ENCODE data around the gene PGAM5. TPM values are rescaled to one million over a fixed set of nuclear protein-coding genes. Genes with fewer than 3 reads are reported as not detected.
A peak's percentile ranks its signal among the peaks of the same experiment; 100 is the strongest.

Gene PGAM5
- 36.9 and 37.8 TPM in 2 replicates for total RNA-seq (2012; rRNA removed)
- 24.1 and 25.2 TPM in 2 replicates for polyA plus RNA-seq (2012; rRNA removed)
- 11.1 and 21.8 TPM in 2 replicates for polyA plus RNA-seq (2012; cell fraction: cytosol; rRNA removed)
- 8.5 and 14.7 TPM in 2 replicates for polyA plus RNA-seq (2012; cell fraction: nucleus; rRNA removed; ENCODE audit: low replicate concordance)
- percentile 50 among the genes with signal in this experiment for Bru-seq, nascent RNA
- percentile 62 among the genes with signal in this experiment for BruChase-seq, experiment 1, labeled RNA remaining after a 6-hour chase
- BruChase-seq, experiment 2, labeled RNA remaining after a 2-hour chase: percentile 55 among the genes with signal in this experiment
- long read RNA-seq, transcript PGAM5-203 (6 exons, 2,834 nt): major isoform, 5 of 13 reads
- long read RNA-seq, partial matches to known transcripts: 1 of 13 reads
- long read RNA-seq, other reads (novel, unspliced or antisense): 7 of 13 reads

DNA sequence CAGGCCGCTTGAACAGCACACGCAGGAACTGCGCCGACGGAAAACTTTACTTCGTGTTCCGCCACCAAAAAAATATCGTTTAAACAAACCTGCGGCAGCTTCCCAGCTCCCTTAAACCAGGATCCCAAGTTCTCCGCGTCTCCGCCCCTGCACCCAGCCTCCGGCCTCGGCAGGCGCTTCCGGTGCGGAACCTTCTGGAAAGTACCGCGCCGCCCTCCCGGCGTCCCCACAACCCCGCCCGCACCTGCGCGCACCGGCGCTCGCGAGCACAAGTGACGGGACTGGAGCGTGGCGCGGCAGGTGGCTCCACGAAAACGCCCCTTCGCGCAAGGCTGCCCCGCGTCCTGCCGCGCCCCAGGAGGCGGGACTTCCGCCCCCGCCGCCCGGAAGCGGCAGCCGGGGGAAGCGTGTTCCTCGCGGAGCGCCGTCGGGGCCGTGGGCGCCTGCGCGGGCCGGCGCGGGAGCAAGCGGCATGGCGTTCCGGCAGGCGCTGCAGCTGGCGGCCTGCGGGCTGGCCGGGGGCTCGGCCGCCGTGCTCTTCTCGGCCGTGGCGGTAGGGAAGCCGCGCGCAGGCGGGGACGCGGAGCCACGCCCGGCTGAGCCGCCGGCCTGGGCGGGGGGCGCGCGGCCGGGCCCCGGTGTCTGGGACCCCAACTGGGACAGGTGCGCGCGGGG, at the start of gene PGAM5:
Gene PGAM5, plus strand, starts transcription at position 438 of the 675 bp plus-strand sequence. Its CDS starts 35 bp downstream, at position 473.
- DNase-seq (peak; percentile 70), ATAC-seq (ENCODE audit: low read depth) (peak; percentile 93)
- Histone ChIP-seq H2AFZ (replicated peaks; ENCODE audit: low read length, poor library complexity) (peak within 1 kb of the TSS; percentile 96), H3K9ac (ENCODE audit: low read depth, low read length) (peak within 1 kb of the TSS; percentile 93), H3K27ac (ENCODE audit: insufficient read depth, low read length) (peak within 1 kb of the TSS; percentile 81), H2BK120ac (ENCODE audit: low read depth, low read length) (peak within 1 kb of the TSS; percentile 55; the same call in 1 of the 2 replicates), H3K56ac (ENCODE audit: extremely low read depth, insufficient read depth, low read length) (peak within 1 kb of the TSS; percentile 33; the same call in 1 of the 2 replicates), H3K4me1 (ENCODE audit: control insufficient read depth, insufficient read depth, low read length) (0 out of 2 replicates have a peak, but pooled peaks cover 2% of the 10 kb centered on the region), H3K27me3 (ENCODE audit: control insufficient read depth, insufficient read depth, low read length) (no peaks in the 10 kb centered on the region), H4K8ac (ENCODE audit: low read depth in 2 of 2, low read length in 2 of 2) (peak within 1 kb of the TSS; percentile 73 to 90; a peak in 3 of 4 replicates), H2BK5ac (ENCODE audit: low read depth, low read length, poor library complexity, severe bottlenecking) (peak within 1 kb of the TSS; percentile 72), H3K9me3 (ENCODE audit: control insufficient read depth, insufficient read depth, low read length) (no peaks in the 10 kb centered on the region), H3K18ac (ENCODE audit: low read depth, low read length) (no peak within 1 kb of the TSS), H3K79me1 (ENCODE audit: low read depth in 1 of 2, low read length in 2 of 2) (peaks cover 15 to 50% of the 10 kb centered on the region in 2 experiments), H2AK5ac (ENCODE audit: low read depth, low read length) (peak within 1 kb of the TSS; percentile 64), H2BK15ac (ENCODE audit: low read depth, low read length) (no peak within 1 kb of the TSS), H4K20me1 (ENCODE audit: insufficient read depth, low read length) (peaks cover 11% of the 10 kb centered on the region), H3K4me2 (ENCODE audit: low read depth, low read length) (peak within 1 kb of the TSS; percentile 92), H3K36me3 (ENCODE audit: control insufficient read depth, insufficient read depth, low read length) (peaks cover 7% of the 10 kb centered on the region), H3K14ac (replicated peaks; ENCODE audit: low read depth, low read length) (peak within 1 kb of the TSS; percentile 72), H2BK20ac (ENCODE audit: low read depth, low read length) (no peak within 1 kb of the TSS), H3K4me3 (ENCODE audit: insufficient read depth, low read depth, low read length) (peak within 1 kb of the TSS; percentile 92), H3K9me1 (ENCODE audit: insufficient read depth, low read length) (no peaks in the 10 kb centered on the region; the same call in 1 of the 2 replicates), H3K23ac (ENCODE audit: low read depth, low read length) (peak within 1 kb of the TSS; percentile 72), H3K4ac (ENCODE audit: low read depth, low read length) (peak within 1 kb of the TSS; percentile 71), H4K5ac (ENCODE audit: low read depth, low read length) (peak within 1 kb of the TSS; percentile 68), H4K91ac (ENCODE audit: insufficient read depth, low read depth, low read length) (peak within 1 kb of the TSS; percentile 3), H2AK9ac (replicated peaks; ENCODE audit: low read depth, low read length, poor library complexity) (peak within 1 kb of the TSS; percentile 86)
- dilution Hi-C loops (cut with HindIII; ENCODE audit: low sequenced_read_pairs, unreplicated experiment): no loop called here
- intact Hi-C loops (cut with micrococcal nuclease): no loop called here
- WGBS, 2 experiments (ENCODE audit: extremely low coverage in 2 of 2, insufficient read length in 1 of 2): 1% methylated on average over 54 of the region's 94 CpGs; no CpG with 5 or more reads in 1 of the 2 experiments
- ChIA-PET CTCF (no interaction called here), POLR2A (ENCODE audit: unreplicated experiment) (no interaction called here)
- BruUV-seq (replicated peaks): no TSS peak
- in situ Hi-C loops (cut with MboI; ENCODE audit: low sequenced_read_pairs): no loop called here
- TF ChIP-seq MAFK (IDR thresholded peaks at IDR 0.05; ENCODE audit: low read depth, low read length) (no peak), MXI1 (IDR thresholded peaks at IDR 0.05; ENCODE audit: borderline replicate concordance, low read depth, low read length) (peak; percentile 92), RFX5 (IDR thresholded peaks at IDR 0.05; ENCODE audit: low read depth, low read length) (no peak), CHD1 (IDR thresholded peaks at IDR 0.05; ENCODE audit: low read depth, low read length) (no peak), FOS (IDR thresholded peaks at IDR 0.05; ENCODE audit: low read depth, low read length) (peak; percentile 5; the same call in 1 of the 2 replicates), POLR2A (IDR thresholded peaks at IDR 0.05; ENCODE audit: low read depth, low read length) (0 out of 2 replicates have a peak, but pooled peaks have one; percentile 52), CEBPB (IDR thresholded peaks at IDR 0.05; ENCODE audit: low read depth, low read length) (no peak), MAZ (IDR thresholded peaks at IDR 0.05; ENCODE audit: borderline replicate concordance, low read depth, low read length) (peak; percentile 62; the same call in 1 of the 2 replicates), ELK1 (IDR thresholded peaks at IDR 0.05; ENCODE audit: borderline replicate concordance, low read depth, low read length) (no peak), SMC3 (IDR thresholded peaks at IDR 0.05; ENCODE audit: low read depth, low read length) (no peak)
- TF ChIP-seq, protein P1, sequence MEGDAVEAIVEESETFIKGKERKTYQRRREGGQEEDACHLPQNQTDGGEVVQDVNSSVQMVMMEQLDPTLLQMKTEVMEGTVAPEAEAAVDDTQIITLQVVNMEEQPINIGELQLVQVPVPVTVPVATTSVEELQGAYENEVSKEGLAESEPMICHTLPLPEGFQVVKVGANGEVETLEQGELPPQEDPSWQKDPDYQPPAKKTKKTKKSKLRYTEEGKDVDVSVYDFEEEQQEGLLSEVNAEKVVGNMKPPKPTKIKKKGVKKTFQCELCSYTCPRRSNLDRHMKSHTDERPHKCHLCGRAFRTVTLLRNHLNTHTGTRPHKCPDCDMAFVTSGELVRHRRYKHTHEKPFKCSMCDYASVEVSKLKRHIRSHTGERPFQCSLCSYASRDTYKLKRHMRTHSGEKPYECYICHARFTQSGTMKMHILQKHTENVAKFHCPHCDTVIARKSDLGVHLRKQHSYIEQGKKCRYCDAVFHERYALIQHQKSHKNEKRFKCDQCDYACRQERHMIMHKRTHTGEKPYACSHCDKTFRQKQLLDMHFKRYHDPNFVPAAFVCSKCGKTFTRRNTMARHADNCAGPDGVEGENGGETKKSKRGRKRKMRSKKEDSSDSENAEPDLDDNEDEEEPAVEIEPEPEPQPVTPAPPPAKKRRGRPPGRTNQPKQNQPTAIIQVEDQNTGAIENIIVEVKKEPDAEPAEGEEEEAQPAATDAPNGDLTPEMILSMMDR (conservative IDR thresholded peaks at IDR 0.05; ENCODE audit: low read depth, low read length): no peak
- TF ChIP-seq, protein P2, sequence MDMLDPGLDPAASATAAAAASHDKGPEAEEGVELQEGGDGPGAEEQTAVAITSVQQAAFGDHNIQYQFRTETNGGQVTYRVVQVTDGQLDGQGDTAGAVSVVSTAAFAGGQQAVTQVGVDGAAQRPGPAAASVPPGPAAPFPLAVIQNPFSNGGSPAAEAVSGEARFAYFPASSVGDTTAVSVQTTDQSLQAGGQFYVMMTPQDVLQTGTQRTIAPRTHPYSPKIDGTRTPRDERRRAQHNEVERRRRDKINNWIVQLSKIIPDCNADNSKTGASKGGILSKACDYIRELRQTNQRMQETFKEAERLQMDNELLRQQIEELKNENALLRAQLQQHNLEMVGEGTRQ (IDR thresholded peaks at IDR 0.05; ENCODE audit: low read depth, low read length): 0 out of 2 replicates have a peak, but pooled peaks have one; percentile 9
